Measurements from ENCODE around the gene BTRC. TPM values are rescaled to one million over a fixed set of nuclear protein-coding genes. Genes with fewer than 3 reads are reported as not detected.

Gene BTRC
- polyA plus RNA-seq, 3 donors, result 2.8 to 4.3 (median 3.1) TPM

DNA sequence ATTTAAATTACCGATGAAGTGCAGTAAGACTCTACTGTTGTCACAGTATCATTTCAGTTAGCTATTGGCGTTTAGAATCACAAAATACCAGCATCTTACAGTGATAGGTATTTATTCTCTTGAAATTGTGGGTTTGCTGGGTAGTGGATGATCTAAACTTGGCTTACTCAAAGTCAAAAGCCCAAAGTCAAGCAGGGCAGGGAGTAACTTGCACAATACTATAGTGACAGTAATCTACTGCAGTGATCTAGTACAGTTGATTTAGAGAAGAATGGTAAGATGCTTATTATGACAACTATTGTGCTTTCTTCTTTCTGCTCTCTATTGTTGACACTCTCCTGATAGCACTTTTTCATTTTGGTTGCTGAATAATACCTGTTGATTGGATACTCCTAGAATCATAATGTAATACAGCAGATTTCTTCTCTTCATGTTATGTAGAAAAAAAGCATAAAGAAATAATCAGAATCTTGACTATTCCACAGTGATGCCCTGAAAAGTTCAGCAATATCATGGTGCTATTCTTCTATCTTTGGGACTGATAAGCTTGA is 10.0 kb downstream of the BTRC start:
- no peak overlapping the region for H3K27ac ChIP-seq (ENCODE audit: low read depth in 1 of 2, low read length in 2 of 2)
- H4K20me1 ChIP-seq (ENCODE audit: insufficient read depth, low read length), result peaks cover 5% of the 10 kb centered on the region
- intact Hi-C loops (cut with micrococcal nuclease), result no loop called here
- Mint-ChIP-seq H3K36me3 (peaks cover 12 to 22% of the 10 kb centered on the region in 2 donors), H3K4me3 (no peak overlapping the region), H3K27me3 (ENCODE audit: low read depth in 3 of 3) (no peaks in the 10 kb centered on the region), H3K4me1 (no peaks in the 10 kb centered on the region), H3K9me3 (peaks cover 0 to 1% (median 0%) of the 10 kb centered on the region in 7 donors), H3K27ac (no peak overlapping the region)
- H3K27me3 ChIP-seq (ENCODE audit: control insufficient read depth in 2 of 2, insufficient read depth in 2 of 2, low read length in 2 of 2), result no peaks in the 10 kb centered on the region
- no peak for DNase-seq
- TF ChIP-seq, protein P1, sequence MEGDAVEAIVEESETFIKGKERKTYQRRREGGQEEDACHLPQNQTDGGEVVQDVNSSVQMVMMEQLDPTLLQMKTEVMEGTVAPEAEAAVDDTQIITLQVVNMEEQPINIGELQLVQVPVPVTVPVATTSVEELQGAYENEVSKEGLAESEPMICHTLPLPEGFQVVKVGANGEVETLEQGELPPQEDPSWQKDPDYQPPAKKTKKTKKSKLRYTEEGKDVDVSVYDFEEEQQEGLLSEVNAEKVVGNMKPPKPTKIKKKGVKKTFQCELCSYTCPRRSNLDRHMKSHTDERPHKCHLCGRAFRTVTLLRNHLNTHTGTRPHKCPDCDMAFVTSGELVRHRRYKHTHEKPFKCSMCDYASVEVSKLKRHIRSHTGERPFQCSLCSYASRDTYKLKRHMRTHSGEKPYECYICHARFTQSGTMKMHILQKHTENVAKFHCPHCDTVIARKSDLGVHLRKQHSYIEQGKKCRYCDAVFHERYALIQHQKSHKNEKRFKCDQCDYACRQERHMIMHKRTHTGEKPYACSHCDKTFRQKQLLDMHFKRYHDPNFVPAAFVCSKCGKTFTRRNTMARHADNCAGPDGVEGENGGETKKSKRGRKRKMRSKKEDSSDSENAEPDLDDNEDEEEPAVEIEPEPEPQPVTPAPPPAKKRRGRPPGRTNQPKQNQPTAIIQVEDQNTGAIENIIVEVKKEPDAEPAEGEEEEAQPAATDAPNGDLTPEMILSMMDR (IDR thresholded peaks at IDR 0.05), result no peak
- no peak overlapping the region for H2AFZ ChIP-seq (ENCODE audit: insufficient read depth, low read depth, low read length, poor library complexity, severe bottlenecking)
- no peaks in the 10 kb centered on the region for H3K9me3 ChIP-seq (replicated peaks in 1 of 2; ENCODE audit: control insufficient read depth in 1 of 2, insufficient read depth in 1 of 2, low read length in 2 of 2)
- no peak overlapping the region for H3K4me3 ChIP-seq (replicated peaks in 1 of 3; ENCODE audit: low read depth in 2 of 3, low read length in 3 of 3)
- H3K9ac ChIP-seq (ENCODE audit: insufficient read depth, low read length, poor library complexity, severe bottlenecking), result no peak overlapping the region
- no CpG with 5 or more reads among the region's 2 CpGs for WGBS (ENCODE audit: insufficient coverage)
- no peak overlapping the region for H3K4me2 ChIP-seq (replicated peaks; ENCODE audit: extremely low read depth, low read length, poor library complexity, severe bottlenecking)
- no peaks in the 10 kb centered on the region for H3K4me1 ChIP-seq (ENCODE audit: control insufficient read depth in 1 of 2, insufficient read depth in 2 of 2, low read length in 2 of 2)
- H3K36me3 ChIP-seq (replicated peaks in 1 of 2; ENCODE audit: control insufficient read depth in 1 of 2, insufficient read depth in 2 of 2, low read length in 2 of 2), result no peaks in the 10 kb centered on the region
- H3K79me2 ChIP-seq (ENCODE audit: insufficient read depth, low read length), result peaks cover 9% of the 10 kb centered on the region

DNA sequence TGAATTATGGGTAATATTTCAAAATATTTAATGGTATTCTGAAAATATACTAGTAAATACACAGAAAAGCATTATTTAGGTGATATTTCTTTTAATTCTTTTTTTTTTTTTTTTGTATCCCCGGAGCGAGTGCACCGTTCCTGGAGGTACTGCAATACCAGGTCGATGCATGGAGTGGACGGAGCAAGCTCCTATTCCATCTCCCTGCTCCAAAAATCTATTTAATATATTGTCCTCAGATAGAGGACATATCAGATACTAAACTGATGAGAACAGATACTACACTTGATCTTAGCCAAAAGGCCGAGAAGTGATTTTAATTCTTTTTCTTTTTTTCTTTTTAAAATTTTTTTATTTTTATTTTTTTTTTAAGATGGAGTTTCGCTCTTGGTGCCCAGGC is 10.8 kb downstream of the BTRC start:
- WGBS (ENCODE audit: insufficient coverage), result no CpG with 5 or more reads among the region's 7 CpGs
- intact Hi-C loops (cut with micrococcal nuclease), result no loop called here

More for the DNA sequence above, 10.8 kb downstream of the BTRC start:
- Histone ChIP-seq H3K36me3 (replicated peaks in 1 of 2; ENCODE audit: control insufficient read depth in 1 of 2, insufficient read depth in 2 of 2, low read length in 2 of 2) (no peaks in the 10 kb centered on the region), H3K9me3 (replicated peaks in 1 of 2; ENCODE audit: control insufficient read depth in 1 of 2, insufficient read depth in 1 of 2, low read length in 2 of 2) (no peaks in the 10 kb centered on the region), H2AFZ (ENCODE audit: insufficient read depth, low read depth, low read length, poor library complexity, severe bottlenecking) (no peak overlapping the region), H3K4me2 (replicated peaks; ENCODE audit: extremely low read depth, low read length, poor library complexity, severe bottlenecking) (no peak overlapping the region), H4K20me1 (ENCODE audit: insufficient read depth, low read length) (peaks cover 5% of the 10 kb centered on the region), H3K4me3 (replicated peaks in 1 of 3; ENCODE audit: low read depth in 2 of 3, low read length in 3 of 3) (no peak overlapping the region), H3K9ac (ENCODE audit: insufficient read depth, low read length, poor library complexity, severe bottlenecking) (no peak overlapping the region), H3K79me2 (ENCODE audit: insufficient read depth, low read length) (peaks cover 4% of the 10 kb centered on the region), H3K27ac (ENCODE audit: low read depth in 1 of 2, low read length in 2 of 2) (no peak overlapping the region), H3K27me3 (ENCODE audit: control insufficient read depth in 2 of 2, insufficient read depth in 2 of 2, low read length in 2 of 2) (no peaks in the 10 kb centered on the region), H3K4me1 (ENCODE audit: control insufficient read depth in 1 of 2, insufficient read depth in 2 of 2, low read length in 2 of 2) (no peaks in the 10 kb centered on the region)
- Mint-ChIP-seq H3K27ac (no peak overlapping the region), H3K9me3 (peaks cover 0 to 1% (median 0%) of the 10 kb centered on the region in 7 donors), H3K36me3 (peaks cover 16 to 29% of the 10 kb centered on the region in 2 donors), H3K4me1 (no peaks in the 10 kb centered on the region), H3K27me3 (ENCODE audit: low read depth in 3 of 3) (no peaks in the 10 kb centered on the region), H3K4me3 (no peak overlapping the region)
- DNase-seq, result no peak
- TF ChIP-seq, protein P1 (IDR thresholded peaks at IDR 0.05), result no peak
